C4-2B (cell line): ENCODE data around the gene CES3.

Source experiments
- ZFX ChIP-seq: fragments of 450-650 bp; IDR thresholded peaks from 2 replicates; pipeline ENCODE4 v1.6.1; 2017
- TF ChIP-seq, protein P1 (sequence below): fragments of 450-650 bp; conservative IDR thresholded peaks from 2 replicates; pipeline ENCODE4 v1.5.1; 2017; ENCODE audit warnings: mild to moderate bottlenecking

DNA sequence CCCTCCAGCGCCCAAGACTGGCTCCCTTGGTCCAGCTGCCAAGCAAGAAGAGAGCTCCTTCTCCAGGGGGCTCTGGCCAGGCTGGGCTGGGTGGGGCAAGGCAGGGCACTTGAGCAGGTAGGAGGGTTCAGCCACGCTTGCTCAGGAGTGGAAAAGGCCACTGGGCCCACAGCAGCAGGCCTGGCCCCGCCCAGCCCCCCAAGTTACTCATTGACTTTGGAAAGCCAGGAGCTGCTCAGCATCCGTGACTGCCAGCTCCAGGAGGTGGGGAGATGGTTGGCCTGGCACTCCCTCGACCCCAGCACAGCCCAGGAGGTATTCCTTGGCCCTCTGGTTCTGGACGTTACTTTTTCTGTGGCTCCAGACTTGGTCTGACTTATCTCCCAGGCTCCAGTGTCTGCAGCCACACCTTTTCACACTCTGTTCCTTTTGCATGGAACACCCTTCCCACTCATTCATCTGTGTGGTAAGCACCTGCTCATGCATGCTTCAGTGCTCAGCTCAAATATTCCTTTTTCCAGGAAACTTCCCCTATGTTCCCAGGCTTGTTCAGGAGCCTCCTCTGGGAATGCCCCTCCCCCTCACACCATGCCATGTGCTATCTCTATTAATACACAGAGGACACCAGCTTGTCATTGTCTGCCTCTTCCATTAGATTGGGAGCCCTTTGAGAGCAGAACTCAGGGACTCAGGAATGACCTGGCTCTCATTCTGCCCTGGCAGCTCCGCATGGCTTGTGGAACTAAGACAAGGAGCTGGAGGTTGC is 42.1 kb upstream of the CES3 start, which contains the start of gene CDH16:
- TF ChIP-seq, protein P1, sequence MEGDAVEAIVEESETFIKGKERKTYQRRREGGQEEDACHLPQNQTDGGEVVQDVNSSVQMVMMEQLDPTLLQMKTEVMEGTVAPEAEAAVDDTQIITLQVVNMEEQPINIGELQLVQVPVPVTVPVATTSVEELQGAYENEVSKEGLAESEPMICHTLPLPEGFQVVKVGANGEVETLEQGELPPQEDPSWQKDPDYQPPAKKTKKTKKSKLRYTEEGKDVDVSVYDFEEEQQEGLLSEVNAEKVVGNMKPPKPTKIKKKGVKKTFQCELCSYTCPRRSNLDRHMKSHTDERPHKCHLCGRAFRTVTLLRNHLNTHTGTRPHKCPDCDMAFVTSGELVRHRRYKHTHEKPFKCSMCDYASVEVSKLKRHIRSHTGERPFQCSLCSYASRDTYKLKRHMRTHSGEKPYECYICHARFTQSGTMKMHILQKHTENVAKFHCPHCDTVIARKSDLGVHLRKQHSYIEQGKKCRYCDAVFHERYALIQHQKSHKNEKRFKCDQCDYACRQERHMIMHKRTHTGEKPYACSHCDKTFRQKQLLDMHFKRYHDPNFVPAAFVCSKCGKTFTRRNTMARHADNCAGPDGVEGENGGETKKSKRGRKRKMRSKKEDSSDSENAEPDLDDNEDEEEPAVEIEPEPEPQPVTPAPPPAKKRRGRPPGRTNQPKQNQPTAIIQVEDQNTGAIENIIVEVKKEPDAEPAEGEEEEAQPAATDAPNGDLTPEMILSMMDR = no peak
- TF ChIP-seq ZFX = no peak
